Measurements from ENCODE around the gene EYA2.

DNA sequence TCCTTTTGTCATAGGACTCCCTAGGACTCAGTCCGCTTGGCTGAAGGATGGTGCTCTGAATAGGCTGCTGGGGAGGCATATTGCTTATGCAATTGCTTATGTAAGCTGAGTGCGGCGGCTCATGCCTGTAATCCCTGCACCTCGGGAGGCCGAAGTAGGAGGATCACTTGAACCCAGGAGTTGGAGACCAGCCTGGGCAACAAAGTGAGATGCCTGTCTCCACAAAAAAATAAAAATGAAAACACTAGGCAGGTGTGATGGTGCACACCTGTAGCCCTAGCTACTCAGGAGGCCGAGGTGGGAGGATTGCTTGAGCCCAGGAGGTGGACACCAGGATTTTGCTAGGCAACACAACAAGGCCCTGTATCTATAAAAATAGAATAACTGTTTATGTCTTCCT, 81.3 kb downstream of the EYA2 start:
- TF ChIP-seq EZH2 (IDR thresholded peaks at IDR 0.05; ENCODE audit: borderline replicate concordance, insufficient read depth, low read depth, low read length, poor library complexity, severe bottlenecking): no peak
- TF ChIP-seq, protein P1, sequence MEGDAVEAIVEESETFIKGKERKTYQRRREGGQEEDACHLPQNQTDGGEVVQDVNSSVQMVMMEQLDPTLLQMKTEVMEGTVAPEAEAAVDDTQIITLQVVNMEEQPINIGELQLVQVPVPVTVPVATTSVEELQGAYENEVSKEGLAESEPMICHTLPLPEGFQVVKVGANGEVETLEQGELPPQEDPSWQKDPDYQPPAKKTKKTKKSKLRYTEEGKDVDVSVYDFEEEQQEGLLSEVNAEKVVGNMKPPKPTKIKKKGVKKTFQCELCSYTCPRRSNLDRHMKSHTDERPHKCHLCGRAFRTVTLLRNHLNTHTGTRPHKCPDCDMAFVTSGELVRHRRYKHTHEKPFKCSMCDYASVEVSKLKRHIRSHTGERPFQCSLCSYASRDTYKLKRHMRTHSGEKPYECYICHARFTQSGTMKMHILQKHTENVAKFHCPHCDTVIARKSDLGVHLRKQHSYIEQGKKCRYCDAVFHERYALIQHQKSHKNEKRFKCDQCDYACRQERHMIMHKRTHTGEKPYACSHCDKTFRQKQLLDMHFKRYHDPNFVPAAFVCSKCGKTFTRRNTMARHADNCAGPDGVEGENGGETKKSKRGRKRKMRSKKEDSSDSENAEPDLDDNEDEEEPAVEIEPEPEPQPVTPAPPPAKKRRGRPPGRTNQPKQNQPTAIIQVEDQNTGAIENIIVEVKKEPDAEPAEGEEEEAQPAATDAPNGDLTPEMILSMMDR (IDR thresholded peaks at IDR 0.05): no peak

Data from B cell (primary cell).